C4-2B (cell line): ENCODE measurements around the gene GGT1.
"Not testable (repeated sequence)": the region's sequence is repeated elsewhere in the genome, so short reads cannot be mapped to it uniquely, and the experiment has no call there.

Experiments
- H3K27ac ChIP-seq: fragments of 450-650 bp; 2 replicates; pipeline ENCODE4 v1.5.1; 2017
- TF ChIP-seq, protein P1 (sequence below): fragments of 450-650 bp; conservative IDR thresholded peaks from 2 replicates; pipeline ENCODE4 v1.5.1; 2017; ENCODE audit warnings: mild to moderate bottlenecking

The GGT1 gene

DNA sequence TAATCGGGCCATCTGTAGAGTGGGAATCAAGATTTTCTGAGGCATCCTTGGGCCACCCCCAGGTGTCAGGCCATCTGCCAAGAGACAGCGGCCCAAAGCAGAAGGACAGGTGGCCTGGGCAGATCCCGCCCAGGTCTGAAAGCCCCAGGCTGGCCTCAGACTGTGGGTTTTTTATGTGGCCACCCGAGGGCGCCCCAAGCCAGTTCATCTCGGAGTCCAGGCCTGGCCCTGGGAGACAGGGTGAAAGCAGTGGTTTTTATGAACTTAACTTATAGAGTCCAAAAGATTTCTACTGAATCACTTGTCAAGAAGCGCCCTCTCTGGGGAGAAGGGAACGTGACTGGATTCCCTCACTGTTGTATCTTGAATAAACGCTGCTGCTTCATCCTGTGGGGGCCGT lies 47.9 kb downstream of the GGT1 start:
- H3K27ac ChIP-seq = not testable (repeated sequence)
- TF ChIP-seq, protein P1, sequence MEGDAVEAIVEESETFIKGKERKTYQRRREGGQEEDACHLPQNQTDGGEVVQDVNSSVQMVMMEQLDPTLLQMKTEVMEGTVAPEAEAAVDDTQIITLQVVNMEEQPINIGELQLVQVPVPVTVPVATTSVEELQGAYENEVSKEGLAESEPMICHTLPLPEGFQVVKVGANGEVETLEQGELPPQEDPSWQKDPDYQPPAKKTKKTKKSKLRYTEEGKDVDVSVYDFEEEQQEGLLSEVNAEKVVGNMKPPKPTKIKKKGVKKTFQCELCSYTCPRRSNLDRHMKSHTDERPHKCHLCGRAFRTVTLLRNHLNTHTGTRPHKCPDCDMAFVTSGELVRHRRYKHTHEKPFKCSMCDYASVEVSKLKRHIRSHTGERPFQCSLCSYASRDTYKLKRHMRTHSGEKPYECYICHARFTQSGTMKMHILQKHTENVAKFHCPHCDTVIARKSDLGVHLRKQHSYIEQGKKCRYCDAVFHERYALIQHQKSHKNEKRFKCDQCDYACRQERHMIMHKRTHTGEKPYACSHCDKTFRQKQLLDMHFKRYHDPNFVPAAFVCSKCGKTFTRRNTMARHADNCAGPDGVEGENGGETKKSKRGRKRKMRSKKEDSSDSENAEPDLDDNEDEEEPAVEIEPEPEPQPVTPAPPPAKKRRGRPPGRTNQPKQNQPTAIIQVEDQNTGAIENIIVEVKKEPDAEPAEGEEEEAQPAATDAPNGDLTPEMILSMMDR = peak; percentile 57

DNA sequence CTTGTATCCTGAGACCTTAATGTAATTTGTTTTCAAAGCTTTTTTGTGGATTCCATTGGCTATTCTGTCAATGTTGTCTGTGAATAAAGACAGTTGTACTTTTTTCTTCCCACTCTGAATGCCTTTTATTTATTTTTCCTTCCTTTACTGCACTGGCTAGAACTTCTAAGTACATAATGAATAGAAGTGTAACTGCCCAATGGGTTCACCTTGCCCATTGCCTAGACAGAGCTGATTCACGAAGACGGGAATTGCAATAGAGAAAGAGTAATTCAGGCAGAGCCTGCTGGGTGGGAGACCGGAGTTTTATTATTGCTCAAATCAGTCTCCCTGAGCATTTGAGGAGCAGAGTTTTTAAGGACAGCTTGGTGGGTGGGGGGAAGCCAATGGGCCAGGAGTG lies 62.4 kb downstream of the GGT1 start:
- not testable (repeated sequence) for H3K27ac ChIP-seq

DNA sequence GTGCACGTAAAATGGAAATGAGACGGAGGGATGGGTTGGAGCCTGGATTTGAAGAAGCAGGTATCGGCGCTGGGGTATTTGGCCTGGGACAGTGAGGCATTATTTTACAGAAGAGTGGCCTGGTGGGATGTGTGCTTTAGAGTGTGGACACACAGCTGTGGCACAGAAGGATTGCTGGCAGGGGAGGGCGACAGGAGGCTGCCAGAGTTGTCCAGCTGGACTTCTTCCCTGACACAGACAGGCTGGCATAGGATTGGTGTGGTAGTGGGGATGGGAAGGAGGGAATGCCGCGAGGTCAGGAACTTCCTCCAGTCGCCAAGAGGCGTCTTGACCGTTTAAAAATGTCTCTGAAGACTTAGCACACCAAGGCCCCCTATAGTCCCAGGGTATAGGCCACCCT lies 64.9 kb downstream of the GGT1 start:
- H3K27ac ChIP-seq = peak overlapping the region; percentile 18; the same call in 1 of the 2 replicates

DNA sequence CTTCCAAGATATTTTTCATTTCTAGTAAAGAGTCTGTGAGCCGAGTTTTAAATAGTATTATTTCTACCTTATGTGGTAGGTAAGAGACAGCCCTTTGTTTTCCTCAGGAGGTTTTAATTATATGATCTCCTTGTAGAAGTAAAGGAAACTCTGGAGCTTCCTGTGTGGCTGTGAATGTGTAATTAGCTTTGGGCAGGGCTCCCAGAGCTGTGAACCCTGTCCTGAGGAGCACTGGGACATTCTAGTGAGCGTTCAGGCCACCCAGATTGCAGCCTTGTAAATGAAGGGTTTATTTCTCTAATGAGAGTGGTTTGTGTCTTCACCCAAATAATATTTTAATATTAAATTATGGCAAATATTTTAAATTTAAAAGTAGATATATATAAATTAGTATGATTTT lies 69.5 kb downstream of the GGT1 start:
- H3K27ac ChIP-seq = not testable (repeated sequence)
